Measurements from ENCODE around the gene OAS2.

Gene OAS2

GRCh38 chr12:113022563-113023297 is 44.4 kb downstream of the OAS2 start:
- no peak for DNase-seq

GRCh38 chr12:113027726-113028125 is 49.4 kb downstream of the OAS2 start:
- no peak for DNase-seq

- DNase-seq = no peak
Measured at GRCh38 chr12:113030875-113031525, 52.7 kb downstream of the OAS2 start.

GRCh38 chr12:113039911-113040445 is 61.7 kb downstream of the OAS2 start:
- DNase-seq = no peak

GRCh38 chr12:113040722-113041171 is 62.4 kb downstream of the OAS2 start:
- DNase-seq = no peak

- DNase-seq = no peak
Measured at GRCh38 chr12:113041560-113041959, 63.2 kb downstream of the OAS2 start.

- no peak for DNase-seq
Measured at GRCh38 chr12:113043240-113043639, 64.9 kb downstream of the OAS2 start.

- no peak for DNase-seq
Measured at GRCh38 chr12:113044516-113044915, 66.2 kb downstream of the OAS2 start.

- no peak for DNase-seq
Measured at GRCh38 chr12:113048716-113049127, 70.4 kb downstream of the OAS2 start.

- DNase-seq = no peak
Measured at GRCh38 chr12:113049976-113050742, 71.8 kb downstream of the OAS2 start.

GRCh38 chr12:113050795-113051194 is 72.5 kb downstream of the OAS2 start:
- no peak for DNase-seq

- no peak for DNase-seq
Measured at GRCh38 chr12:113051759-113052158, 73.4 kb downstream of the OAS2 start.

- no peak for DNase-seq
Measured at GRCh38 chr12:113052326-113052725, 74.0 kb downstream of the OAS2 start.

GRCh38 chr12:113054948-113055486 is 76.7 kb downstream of the OAS2 start:
- no peak for DNase-seq

- no peak for DNase-seq
Measured at GRCh38 chr12:113055594-113056380, 77.5 kb downstream of the OAS2 start.

GRCh38 chr12:113056381-113056630 is 78.0 kb downstream of the OAS2 start:
- no peak for DNase-seq

- DNase-seq = no peak
Measured at GRCh38 chr12:113056631-113057488, 78.5 kb downstream of the OAS2 start, which contains the start of gene DTX1. DTX1 (plus strand) TSS chr12:113056730; CDS start chr12:113058193, 1,463 bp downstream.

GRCh38 chr12:113057565-113058485 is 79.5 kb downstream of the OAS2 start:
- no peak for DNase-seq

- no peak for DNase-seq
Measured at GRCh38 chr12:113058553-113058952, 80.2 kb downstream of the OAS2 start.

- no peak for DNase-seq
Measured at GRCh38 chr12:113059071-113059595, 80.8 kb downstream of the OAS2 start.

Measured in left hindlimb (tissue), 1 donor.